ENCODE measurements around the gene SMOC2. TPM values are rescaled to one million over a fixed set of nuclear protein-coding genes. Genes with fewer than 3 reads are reported as not detected.

SMOC2 gene
- total RNA-seq, 1 donor, result not detected

DNA sequence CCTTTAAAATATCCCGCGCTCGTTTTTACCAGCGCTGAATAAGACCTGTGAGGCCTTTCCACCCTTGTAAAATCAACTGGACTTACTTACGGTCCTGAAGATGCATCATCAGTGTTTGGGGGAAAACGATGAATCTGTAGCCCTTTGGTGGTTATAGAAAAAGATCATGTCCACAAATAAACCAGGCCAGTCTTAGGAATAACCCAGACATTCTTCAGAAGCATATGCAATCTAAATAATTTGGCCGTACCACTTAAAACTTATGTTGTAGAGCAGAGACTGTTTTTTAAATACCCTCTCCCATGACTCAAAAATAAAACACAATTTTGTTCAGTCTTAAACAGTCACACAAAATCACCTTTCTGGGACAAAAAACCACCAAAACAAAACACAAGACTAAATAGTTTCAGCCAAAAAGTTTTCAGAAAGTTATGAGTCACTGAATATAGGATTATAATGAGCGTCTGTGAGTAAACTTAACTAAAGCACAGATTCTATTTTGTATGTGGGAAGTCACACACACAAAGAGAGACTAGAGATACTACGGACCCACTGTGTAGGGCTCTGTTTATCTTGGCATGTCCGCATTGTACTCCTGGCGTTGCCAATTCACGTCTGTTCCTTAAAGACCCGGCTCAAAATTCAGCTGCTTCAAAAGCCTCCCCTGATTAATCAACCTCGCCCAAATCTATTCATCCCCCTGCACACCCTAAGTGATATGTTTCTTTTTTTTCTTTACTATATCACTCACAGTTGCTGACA, 26.5 kb upstream of the SMOC2 start:
- H3K4me3 ChIP-seq (ENCODE audit: low read depth, low read length), result no peak overlapping the region
- TF ChIP-seq CTCF (IDR thresholded peaks at IDR 0.05; ENCODE audit: insufficient read depth, low read depth, low read length), result no peak
- no peak for DNase-seq (ENCODE audit: low read depth)

GRCh38 chr6:168415098-168415992, 25.6 kb upstream of the SMOC2 start:
- no peak for TF ChIP-seq CTCF (IDR thresholded peaks at IDR 0.05; ENCODE audit: insufficient read depth, low read depth, low read length)
- no peak overlapping the region for H3K4me3 ChIP-seq (ENCODE audit: low read depth, low read length)
- DNase-seq (ENCODE audit: low read depth), result no peak

- no peak for DNase-seq (ENCODE audit: low read depth)
- TF ChIP-seq CTCF (IDR thresholded peaks at IDR 0.05; ENCODE audit: insufficient read depth, low read depth, low read length), result no peak
- no peak overlapping the region for H3K4me3 ChIP-seq (ENCODE audit: low read depth, low read length)
Measured at GRCh38 chr6:168415993-168416530, 24.9 kb upstream of the SMOC2 start.

DNA sequence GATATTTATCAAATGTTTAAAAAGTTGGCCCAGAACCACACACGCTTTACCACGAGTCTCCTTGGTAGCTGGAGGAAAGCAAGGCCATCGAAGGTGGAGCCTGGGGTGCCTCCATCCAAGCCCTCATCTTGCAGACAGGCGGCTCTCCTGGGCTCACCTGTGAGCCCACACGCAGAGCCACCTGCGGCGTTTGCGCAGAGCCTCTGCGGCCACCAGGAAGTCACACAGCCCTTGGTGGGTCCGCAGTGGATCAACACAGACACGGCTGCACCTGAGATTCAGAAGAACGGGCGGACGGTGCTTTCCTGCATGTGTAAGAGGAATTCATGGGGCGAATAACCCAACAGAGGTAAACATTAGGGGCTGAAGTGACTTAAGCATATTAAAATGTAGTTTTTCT, 24.5 kb upstream of the SMOC2 start:
- no peak for DNase-seq (ENCODE audit: low read depth)
- H3K4me3 ChIP-seq (ENCODE audit: low read depth, low read length), result no peak overlapping the region
- TF ChIP-seq CTCF (IDR thresholded peaks at IDR 0.05; ENCODE audit: insufficient read depth, low read depth, low read length), result no peak

DNA sequence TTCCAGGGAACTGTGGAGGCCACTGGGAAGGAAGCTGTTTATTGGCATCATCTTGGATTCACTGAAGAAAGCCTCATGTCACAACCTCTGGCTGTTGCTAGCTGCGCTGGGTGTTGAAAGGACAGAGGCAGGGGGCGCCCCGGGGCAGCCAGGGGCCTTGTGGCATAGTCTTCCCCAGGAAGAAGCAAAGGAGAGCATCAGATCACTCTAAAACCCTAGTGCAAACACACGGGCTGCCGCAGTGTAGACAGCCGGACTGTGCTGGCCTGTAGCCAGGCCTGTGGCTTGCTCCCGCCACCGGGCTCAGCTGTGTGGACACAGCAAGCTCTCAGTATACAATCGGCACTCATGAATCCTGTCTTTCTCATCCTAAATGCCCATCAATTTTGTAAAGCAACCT, 23.8 kb upstream of the SMOC2 start:
- no peak overlapping the region for H3K4me3 ChIP-seq (ENCODE audit: low read depth, low read length)
- DNase-seq (ENCODE audit: low read depth), result no peak
- no peak for TF ChIP-seq CTCF (IDR thresholded peaks at IDR 0.05; ENCODE audit: insufficient read depth, low read depth, low read length)

- no peak for DNase-seq (ENCODE audit: low read depth)
- TF ChIP-seq CTCF (IDR thresholded peaks at IDR 0.05; ENCODE audit: insufficient read depth, low read depth, low read length), result no peak
- H3K4me3 ChIP-seq (ENCODE audit: low read depth, low read length), result no peak overlapping the region
Measured at GRCh38 chr6:168417679-168418557, 23.1 kb upstream of the SMOC2 start.

All from fibroblast of villous mesenchyme (primary cell).